ENCODE data around the gene KPNA5. TPM values are rescaled to one million over a fixed set of nuclear protein-coding genes. Genes with fewer than 3 reads are reported as not detected.
A peak's percentile ranks its signal among the peaks of the same experiment; 100 is the strongest.

The KPNA5 gene
- polyA plus RNA-seq, 1 experiment, result 8.4 TPM

GRCh38 chr6:116665464-116665863 lies 15.5 kb upstream of the KPNA5 start:
- no peak for TF ChIP-seq CTCF (IDR thresholded peaks at IDR 0.05; ENCODE audit: low read depth, low read length)
- no peak overlapping the region for H3K27ac ChIP-seq (ENCODE audit: low read depth, low read length)
- H3K4me3 ChIP-seq (ENCODE audit: low read depth, low read length), result peak overlapping the region; percentile 23
- CTCF ChIA-PET, result interaction anchor here (1.0 to 1.5 kb wide), 2 partner anchors 15 to 31 kb away, joined by 3 read pairs; no protein-coding TSS in a partner anchor
- POLR2A ChIA-PET, result interaction anchor here (0.6 kb wide), 1 partner anchor 16 kb away, joined by 3 read pairs; no protein-coding TSS in a partner anchor
- no peaks in the 10 kb centered on the region for H3K27me3 ChIP-seq (ENCODE audit: control insufficient read depth, insufficient read depth, low read length)
- no peaks in the 10 kb centered on the region for H3K9me3 ChIP-seq (ENCODE audit: control insufficient read depth, insufficient read depth, low read length)
- DNase-seq (ENCODE audit: low read depth, low spot score), result no peak

DNA sequence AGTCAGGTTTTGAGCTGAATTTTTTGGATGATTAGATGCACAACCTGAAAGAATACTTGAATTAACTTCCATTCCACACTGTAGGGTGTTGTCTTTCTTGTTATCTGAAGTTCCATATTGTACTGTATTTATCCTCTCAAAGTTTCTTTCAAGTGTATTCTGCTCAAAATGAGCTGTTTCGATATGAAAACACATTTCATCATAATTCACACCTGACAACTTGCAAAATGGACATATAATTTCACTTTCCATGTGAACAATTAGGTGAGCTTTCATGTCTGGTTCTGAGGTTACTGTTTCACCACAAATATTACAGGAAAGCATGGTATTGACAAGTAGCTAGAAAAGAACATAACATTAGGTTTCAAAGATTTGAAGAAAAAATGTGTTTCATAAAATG lies 14.1 kb upstream of the KPNA5 start:
- no peak for TF ChIP-seq CTCF (IDR thresholded peaks at IDR 0.05; ENCODE audit: low read depth, low read length)
- H3K27ac ChIP-seq (ENCODE audit: low read depth, low read length), result no peak overlapping the region
- H3K4me3 ChIP-seq (ENCODE audit: low read depth, low read length), result peak overlapping the region; percentile 35
- ChIA-PET POLR2A (no interaction called here), CTCF (interaction anchor here (0.7 to 1.5 kb wide), 4 partner anchors 14 to 452 kb away, joined by 3 to 5 read pairs (median 4); no protein-coding TSS in a partner anchor)
- no peaks in the 10 kb centered on the region for H3K9me3 ChIP-seq (ENCODE audit: control insufficient read depth, insufficient read depth, low read length)
- DNase-seq (ENCODE audit: low read depth, low spot score), result no peak
- peaks cover 8% of the 10 kb centered on the region for H3K27me3 ChIP-seq (ENCODE audit: control insufficient read depth, insufficient read depth, low read length)

DNA sequence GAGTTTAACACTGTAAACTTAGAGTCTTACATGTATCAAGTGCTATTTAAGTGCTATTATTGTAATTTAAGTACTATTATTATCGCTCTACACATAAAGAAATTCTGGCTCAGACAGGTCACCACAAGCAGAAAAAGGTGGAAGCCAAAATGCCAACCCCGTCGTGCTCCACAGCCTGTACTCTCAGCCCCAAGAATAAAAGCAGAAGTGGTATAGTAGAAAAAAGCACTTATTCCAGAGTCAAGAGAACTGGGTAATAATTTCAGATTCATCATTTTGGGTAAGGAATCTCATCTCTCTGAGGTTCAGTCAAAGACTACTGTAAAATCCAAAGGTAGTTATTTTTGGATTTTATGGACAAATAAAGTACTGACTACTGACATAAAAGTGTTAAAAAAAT lies 13.4 kb upstream of the KPNA5 start:
- ChIA-PET POLR2A (no interaction called here), CTCF (interaction anchor here (1.3 to 1.4 kb wide), 2 partner anchors 399 to 450 kb away, joined by 4 to 5 read pairs; no protein-coding TSS in a partner anchor)
- DNase-seq (ENCODE audit: low read depth, low spot score), result no peak
- no peaks in the 10 kb centered on the region for H3K9me3 ChIP-seq (ENCODE audit: control insufficient read depth, insufficient read depth, low read length)
- H3K4me3 ChIP-seq (ENCODE audit: low read depth, low read length), result peak overlapping the region; percentile 100
- peaks cover 8% of the 10 kb centered on the region for H3K27me3 ChIP-seq (ENCODE audit: control insufficient read depth, insufficient read depth, low read length)
- no peak overlapping the region for H3K27ac ChIP-seq (ENCODE audit: low read depth, low read length)
- TF ChIP-seq CTCF (IDR thresholded peaks at IDR 0.05; ENCODE audit: low read depth, low read length), result no peak

DNA sequence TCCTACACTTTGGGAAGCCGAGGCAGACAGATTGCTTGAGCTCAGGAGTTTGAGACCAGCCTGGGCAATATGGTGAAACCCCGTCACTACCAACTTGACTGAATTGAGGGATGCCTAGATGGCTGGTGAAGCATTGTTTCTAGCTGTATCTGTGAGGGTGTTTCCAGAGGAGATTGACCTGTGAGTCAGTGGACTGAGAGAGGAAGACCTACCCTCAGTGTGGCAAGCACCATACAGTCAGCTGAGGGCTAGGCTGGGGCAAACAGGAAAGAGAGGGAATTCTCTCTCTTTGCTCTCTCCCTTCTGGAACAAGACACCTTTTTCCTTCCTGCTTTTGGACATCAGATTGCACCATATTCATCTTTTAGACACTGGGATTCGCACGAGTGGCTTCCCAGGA lies 8.7 kb upstream of the KPNA5 start:
- POLR2A ChIA-PET, result no interaction called here

GRCh38 chr6:116676021-116676420 lies 5.0 kb upstream of the KPNA5 start:
- no peak overlapping the region for H3K27ac ChIP-seq (ENCODE audit: low read depth, low read length)
- no peak overlapping the region for H3K4me3 ChIP-seq (ENCODE audit: low read depth, low read length)
- ChIA-PET CTCF (no interaction called here), POLR2A (no interaction called here)
- peaks cover 10% of the 10 kb centered on the region for H3K27me3 ChIP-seq (ENCODE audit: control insufficient read depth, insufficient read depth, low read length)
- H3K9me3 ChIP-seq (ENCODE audit: control insufficient read depth, insufficient read depth, low read length), result no peaks in the 10 kb centered on the region; the same call in 1 of the 2 replicates
- DNase-seq (ENCODE audit: low read depth, low spot score), result no peak
- no peak for TF ChIP-seq CTCF (IDR thresholded peaks at IDR 0.05; ENCODE audit: low read depth, low read length)

More for the DNA sequence above, 8.7 kb upstream of the KPNA5 start:
- Histone ChIP-seq H3K4me3 (ENCODE audit: low read depth, low read length) (no peak overlapping the region), H3K9me3 (ENCODE audit: control insufficient read depth, insufficient read depth, low read length) (no peaks in the 10 kb centered on the region), H3K27me3 (ENCODE audit: control insufficient read depth, insufficient read depth, low read length) (peaks cover 10% of the 10 kb centered on the region), H3K27ac (ENCODE audit: low read depth, low read length) (no peak overlapping the region)
- CTCF ChIA-PET, result no interaction called here
- no peak for DNase-seq (ENCODE audit: low read depth, low spot score)
- no peak for TF ChIP-seq CTCF (IDR thresholded peaks at IDR 0.05; ENCODE audit: low read depth, low read length)

Data from AG04450 (cell line).